ENCODE measurements around the gene PIEZO2.
"Not testable (repeated sequence)": the region's sequence is repeated elsewhere in the genome, so short reads cannot be mapped to it uniquely, and the experiment has no call there.

Gene PIEZO2

GRCh38 chr18:11149441-11150270 is at the start of gene PIEZO2:
PIEZO2 (minus strand) TSS chr18:11149569; CDS start chr18:11148588, 981 bp downstream.
- peak in 52 of 58 donors; percentile 3 to 88 (median 58) for DNase-seq

GRCh38 chr18:11183637-11184036 is 34.3 kb upstream of the PIEZO2 start:
- no peak for DNase-seq

DNA sequence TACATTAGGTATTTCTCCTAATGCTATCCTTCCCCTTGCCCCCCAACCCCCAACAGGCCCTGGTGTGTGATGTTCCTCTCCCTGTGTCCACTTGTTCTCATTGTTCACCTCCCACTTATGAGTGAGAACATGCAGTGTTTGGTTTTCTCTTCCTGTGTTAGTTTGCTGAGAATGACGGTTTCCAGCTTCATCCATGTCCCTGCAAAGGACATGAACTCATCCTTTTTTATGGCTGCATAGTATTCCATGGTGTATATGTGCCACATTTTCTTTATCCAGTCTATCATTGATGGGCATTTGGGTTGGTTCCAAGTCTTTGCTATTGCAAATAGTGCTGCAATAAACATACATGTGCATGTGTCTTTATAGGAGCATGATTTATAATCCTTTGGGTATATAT is 32.3 kb upstream of the PIEZO2 start:
- DNase-seq = not testable (repeated sequence)

- DNase-seq = no peak
Measured at GRCh38 chr18:11179959-11180519, 30.7 kb upstream of the PIEZO2 start.

- DNase-seq = peak in 7 of 58 donors; percentile 2 to 23 (median 7)
Measured at GRCh38 chr18:11178951-11179549, 29.7 kb upstream of the PIEZO2 start.

DNA sequence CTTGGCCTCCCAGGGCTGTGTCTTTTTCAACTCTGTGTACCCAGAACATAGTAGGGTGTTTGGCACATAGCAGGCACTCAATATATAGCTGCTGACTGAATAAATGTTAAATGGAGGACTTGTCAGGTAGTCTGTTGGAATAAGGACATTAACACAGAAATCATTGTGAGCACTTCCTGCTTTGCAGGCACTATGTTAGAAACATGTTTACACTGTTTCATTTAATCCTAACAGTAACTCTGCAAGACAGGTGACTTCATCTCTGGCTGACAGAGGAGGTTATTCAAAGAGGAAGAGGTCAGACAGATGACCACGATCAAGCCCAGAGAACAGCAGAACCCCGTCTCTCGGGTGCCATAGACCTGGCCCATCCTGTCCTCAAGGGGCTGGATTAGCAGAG is 28.0 kb upstream of the PIEZO2 start:
- DNase-seq = no peak

GRCh38 chr18:11176481-11176881 is 27.1 kb upstream of the PIEZO2 start:
- no peak for DNase-seq

DNA sequence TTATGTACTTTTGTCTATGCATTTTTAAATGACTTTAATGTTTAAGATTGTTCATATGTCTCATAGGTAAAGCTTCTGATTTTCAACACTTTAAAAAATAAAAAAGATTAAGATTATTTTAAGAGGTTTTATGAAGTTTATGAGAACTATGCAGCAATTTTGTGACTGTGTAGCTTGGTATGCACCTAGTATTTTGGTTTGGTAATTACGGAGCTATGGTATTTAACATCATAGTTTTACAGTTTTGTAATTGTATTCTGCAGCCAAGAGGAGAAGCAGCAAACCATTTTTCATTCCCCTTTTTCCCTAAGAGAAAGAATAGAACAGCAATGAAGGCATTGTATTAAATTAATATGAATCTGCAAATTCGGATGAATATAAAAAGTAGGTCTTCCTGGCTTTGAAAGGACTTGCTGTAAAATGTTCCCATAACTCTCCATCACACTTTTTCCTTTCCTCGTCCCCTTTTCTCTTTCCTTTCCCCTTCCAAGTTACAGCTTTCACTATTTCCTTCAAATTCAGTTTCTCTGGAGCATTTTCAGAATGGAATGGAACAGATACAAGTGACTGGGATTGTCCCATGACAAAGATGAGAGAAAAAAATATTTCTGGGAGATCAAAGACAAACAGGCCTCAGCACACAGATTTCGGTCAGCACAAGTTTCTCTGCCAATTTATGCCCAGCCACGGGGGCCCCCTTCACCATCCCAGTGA is 26.1 kb upstream of the PIEZO2 start:
- no peak for DNase-seq

GRCh38 chr18:11174179-11174578 is 24.8 kb upstream of the PIEZO2 start:
- not testable (repeated sequence) for DNase-seq

DNA sequence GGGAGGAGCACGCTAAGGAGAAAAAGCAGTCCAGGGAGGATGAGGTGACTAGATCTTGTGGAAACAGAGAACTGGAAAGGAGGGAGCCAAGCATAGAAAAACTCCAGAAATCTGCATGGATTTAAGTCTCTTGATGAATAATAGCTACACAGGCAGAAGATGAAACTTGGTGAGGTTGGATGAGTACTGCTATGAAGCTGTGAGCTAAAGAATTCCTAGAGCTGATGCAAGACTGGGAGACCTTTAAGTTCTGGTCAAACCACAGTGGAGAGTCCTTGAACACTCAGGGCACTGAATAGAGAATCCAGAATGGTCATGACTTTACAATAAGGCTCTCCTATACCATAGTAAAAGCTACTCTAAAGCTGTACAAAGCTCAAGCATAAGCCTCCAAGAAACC is 18.4 kb upstream of the PIEZO2 start:
- DNase-seq = no peak

DNA sequence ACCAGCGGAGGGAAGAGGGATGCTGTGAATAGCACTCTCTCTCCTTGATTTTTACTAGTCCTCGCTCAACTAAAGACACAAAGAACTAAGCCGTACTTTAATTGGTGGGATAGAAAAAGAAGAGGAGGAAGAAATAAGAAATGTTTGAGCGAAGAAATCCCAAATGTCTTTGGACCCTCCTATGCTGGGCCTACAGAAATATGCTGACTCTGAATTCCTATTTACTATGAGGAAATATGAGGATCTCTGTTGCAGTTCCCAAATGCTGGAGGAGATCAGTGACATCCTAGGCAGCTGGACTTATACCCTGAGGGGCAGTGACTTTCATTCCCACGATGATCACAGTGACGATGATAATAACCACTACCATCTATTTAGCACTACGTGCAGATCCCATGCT is 16.6 kb upstream of the PIEZO2 start:
- no peak for DNase-seq

DNA sequence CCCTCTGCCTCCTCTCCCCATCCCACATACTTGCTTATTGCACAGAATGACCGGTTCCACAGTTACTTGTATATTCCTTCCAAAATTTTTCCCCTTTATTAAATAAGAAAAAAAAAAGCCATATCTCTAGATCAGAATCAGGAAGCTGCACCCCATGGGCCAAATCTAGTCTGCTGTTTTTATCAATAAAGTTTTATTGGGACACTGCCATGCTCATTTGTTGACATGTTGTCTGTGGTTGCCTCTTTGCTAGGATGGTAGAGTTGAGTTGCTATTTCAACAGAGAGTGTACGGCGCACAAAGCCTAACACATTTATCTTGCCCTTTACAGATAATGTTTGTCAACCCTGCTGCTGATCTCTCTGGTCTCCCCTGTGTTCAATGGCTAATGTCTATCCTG is 15.8 kb upstream of the PIEZO2 start:
- DNase-seq = no peak

DNA sequence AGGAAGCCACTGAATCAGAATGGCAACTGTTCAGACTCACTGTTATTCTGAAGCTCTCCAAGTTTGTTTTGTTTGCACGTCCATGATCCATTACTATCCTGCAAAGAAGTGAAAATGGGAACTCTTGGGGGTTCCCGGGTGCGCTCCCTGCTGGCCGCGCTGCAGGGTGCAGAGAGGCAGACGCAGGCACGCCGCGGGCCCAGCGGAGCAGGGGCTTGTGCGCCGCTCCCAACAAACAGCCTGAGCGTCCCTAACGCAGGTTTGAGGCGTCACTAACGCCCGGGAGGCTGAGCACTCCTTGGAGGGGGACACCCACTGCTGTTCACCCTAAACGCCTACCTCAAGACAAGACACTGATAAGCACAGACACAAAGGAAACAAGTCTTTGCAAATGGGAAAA is 14.3 kb upstream of the PIEZO2 start:
- no peak for DNase-seq

GRCh38 chr18:11162889-11163288 is 13.5 kb upstream of the PIEZO2 start:
- no peak for DNase-seq

DNA sequence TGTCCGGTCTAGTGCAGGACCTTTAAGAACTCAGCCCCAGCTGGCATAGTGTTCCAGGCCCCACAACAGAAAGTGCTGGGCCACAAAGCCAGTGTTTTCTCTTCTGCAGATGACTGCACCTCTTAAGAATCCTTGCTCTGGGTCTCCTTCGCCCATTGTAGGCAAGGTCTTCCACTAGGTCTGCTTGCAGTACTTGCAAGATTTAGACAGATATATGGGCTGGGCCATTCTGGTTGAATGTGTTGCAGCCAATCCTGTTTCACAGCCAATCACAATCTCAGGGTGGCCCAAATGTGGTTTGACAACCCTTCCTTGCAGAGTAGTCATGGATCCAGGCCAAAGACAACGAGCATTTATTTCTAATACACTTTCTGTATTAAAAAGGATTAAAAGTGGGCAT is 13.1 kb upstream of the PIEZO2 start:
- DNase-seq = no peak

- DNase-seq = no peak
Measured at GRCh38 chr18:11160313-11160712, 10.9 kb upstream of the PIEZO2 start.

DNA sequence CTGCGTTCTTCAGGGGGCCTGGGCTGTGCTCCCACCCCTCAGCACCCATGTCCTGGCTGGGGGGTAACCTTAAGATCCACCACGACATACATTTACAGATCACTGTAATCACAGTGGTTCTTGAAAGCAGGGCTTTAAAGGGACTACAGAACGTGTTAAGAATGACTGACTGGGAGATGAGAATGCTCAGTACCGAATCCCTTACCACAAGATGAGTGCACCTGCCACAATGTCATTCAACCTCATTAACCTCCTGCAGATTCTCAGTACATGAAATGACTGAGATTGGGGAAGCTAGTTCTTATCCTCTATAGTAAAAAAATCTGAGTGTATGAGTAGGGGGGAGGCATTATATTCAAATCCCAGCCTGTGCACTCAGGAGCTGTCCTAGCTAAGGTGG is 10.5 kb upstream of the PIEZO2 start:
- no peak for DNase-seq

DNA sequence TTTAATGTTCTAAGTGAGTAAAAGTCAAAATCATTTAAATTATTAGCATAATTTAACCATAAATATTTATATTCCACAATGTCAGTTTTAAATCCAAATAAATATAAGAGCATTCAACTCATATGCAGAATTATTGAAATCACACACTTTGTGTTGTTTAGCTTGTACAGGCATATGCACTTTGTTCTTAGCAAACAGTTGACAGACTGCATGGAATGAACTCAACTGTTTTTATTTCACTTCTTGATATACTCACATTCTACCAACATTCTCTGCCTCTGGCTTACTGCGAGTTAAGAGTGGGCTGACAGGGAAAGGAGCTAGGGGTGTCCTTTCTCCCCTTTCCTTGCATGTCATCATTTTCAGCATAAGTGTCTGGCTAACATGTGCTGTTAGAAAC is 7.6 kb upstream of the PIEZO2 start:
- no peak for DNase-seq

DNA sequence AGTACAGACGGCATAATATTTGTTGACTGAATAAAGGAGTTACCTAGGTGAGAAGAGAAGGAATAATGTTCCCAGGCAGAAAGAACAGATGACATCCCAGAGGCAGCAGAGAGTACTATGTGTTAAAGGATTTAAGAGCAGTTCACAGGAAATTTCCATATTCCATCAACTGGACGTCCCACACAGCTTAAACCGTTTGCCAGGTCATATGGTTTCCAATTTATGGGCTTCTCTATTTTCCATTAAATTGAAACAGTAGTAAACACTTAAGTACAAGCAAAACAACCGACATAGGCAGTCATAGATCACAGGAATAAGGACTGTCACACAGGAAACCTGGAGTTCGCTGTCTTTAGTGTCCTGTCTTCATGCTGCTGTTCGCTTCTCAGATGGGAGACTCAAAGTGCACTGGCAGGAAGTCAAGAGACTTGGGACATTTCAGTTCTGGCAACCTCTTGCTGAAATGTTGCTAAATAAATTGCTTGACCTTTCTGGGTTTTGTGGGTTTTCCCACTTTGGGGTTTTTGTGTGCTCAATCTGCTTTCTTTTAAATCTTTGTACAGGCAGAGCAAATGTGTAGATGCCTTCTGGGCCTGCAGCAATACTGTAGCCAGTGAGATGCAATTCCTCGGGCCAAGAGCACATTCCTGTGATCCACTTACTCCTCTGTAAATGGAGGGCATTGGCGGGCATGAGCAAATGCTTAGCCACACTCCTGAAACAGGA is 5.8 kb upstream of the PIEZO2 start:
- no peak for DNase-seq

- peak in 1 of 58 donors; percentile 38 for DNase-seq
Measured at GRCh38 chr18:11154368-11154989, 5.1 kb upstream of the PIEZO2 start.

GRCh38 chr18:11153097-11153496 is 3.7 kb upstream of the PIEZO2 start:
- no peak for DNase-seq

Measured in anterior cingulate cortex (tissue), 58 donors.